ENCODE results near the gene SYT1.

The SYT1 gene

GRCh38 chr12:79295572-79295971 lies 431.0 kb downstream of the SYT1 start:
- no peaks in the 10 kb centered on the region for H3K36me3 Mint-ChIP-seq (ENCODE audit: low read depth)
- no peaks in the 10 kb centered on the region for H3K9me3 Mint-ChIP-seq
- H3K27me3 Mint-ChIP-seq (ENCODE audit: low read depth): no peaks in the 10 kb centered on the region
- no peak overlapping the region for H3K27ac Mint-ChIP-seq
- H3K4me1 Mint-ChIP-seq (ENCODE audit: low read depth): no peaks in the 10 kb centered on the region
- no peak overlapping the region for H3K4me3 Mint-ChIP-seq

DNA sequence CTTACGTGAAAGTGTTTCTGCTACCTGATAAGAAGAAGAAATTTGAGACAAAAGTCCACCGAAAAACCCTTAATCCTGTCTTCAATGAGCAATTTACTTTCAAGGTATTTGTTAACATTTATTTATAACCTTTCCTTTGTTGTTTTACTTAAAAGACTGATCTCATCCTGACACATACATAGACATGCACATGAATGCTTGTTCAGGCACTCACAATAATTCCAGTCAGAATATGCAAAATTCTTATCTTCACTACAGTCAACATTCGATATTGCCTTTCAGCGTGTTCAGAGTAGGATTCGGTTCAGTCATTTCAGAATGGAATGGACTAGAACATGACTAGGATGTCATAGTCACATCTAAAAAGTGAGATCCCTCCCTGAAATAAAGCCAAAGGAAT lies 431.6 kb downstream of the SYT1 start:
- Mint-ChIP-seq H3K36me3 (ENCODE audit: low read depth) (no peaks in the 10 kb centered on the region), H3K4me3 (no peak overlapping the region), H3K9me3 (no peaks in the 10 kb centered on the region)

DNA sequence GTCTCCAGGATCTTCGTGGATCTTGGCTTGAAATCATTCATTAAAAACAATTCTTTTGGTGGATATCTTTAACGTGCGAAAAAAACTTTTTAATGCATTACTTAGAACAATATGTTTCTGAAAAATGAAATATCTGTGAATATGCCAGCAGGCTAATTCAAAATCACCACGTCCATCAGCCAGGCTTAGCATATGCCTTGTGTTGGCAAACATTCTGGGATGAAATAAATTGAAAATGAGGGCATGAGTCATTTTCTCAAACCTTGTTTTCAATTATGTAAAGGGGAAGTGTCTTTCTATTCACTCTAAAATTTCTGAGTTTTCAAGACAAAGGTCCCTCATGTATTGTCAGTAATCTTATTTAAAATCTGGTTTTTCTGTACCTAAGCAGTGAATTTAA lies 432.3 kb downstream of the SYT1 start:
- H3K27ac Mint-ChIP-seq: no peak overlapping the region
- no peaks in the 10 kb centered on the region for H3K9me3 Mint-ChIP-seq
- no peaks in the 10 kb centered on the region for H3K4me1 Mint-ChIP-seq (ENCODE audit: low read depth)
- H3K36me3 Mint-ChIP-seq (ENCODE audit: low read depth): no peaks in the 10 kb centered on the region
- H3K27me3 Mint-ChIP-seq (ENCODE audit: low read depth): no peaks in the 10 kb centered on the region
- H3K4me3 Mint-ChIP-seq: no peak overlapping the region

More for the DNA sequence above, 431.6 kb downstream of the SYT1 start:
- H3K27ac Mint-ChIP-seq: no peak overlapping the region
- no peaks in the 10 kb centered on the region for H3K27me3 Mint-ChIP-seq (ENCODE audit: low read depth)
- no peaks in the 10 kb centered on the region for H3K4me1 Mint-ChIP-seq (ENCODE audit: low read depth)

DNA sequence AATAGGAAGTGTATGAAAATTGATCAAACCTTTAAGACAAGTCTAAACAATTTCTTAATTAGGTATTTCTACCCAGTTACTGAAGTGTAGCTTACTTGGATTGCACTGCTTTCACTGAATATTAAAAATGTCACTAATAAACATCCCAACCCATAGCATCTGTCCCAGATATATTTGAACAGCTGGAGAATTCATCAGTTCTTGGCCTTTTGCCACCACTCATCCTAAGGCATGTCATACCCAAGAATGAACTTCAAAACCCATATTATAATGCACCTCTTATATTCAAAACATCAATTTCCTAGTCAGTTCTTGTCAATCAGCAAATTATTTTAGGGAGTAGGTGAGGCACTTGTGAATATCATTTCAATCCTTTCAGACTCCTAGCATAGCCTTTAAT lies 433.9 kb downstream of the SYT1 start:
- H3K27ac Mint-ChIP-seq: no peak overlapping the region
- H3K4me3 Mint-ChIP-seq: no peak overlapping the region
- no peaks in the 10 kb centered on the region for H3K27me3 Mint-ChIP-seq (ENCODE audit: low read depth)
- H3K36me3 Mint-ChIP-seq (ENCODE audit: low read depth): no peaks in the 10 kb centered on the region
- no peaks in the 10 kb centered on the region for H3K4me1 Mint-ChIP-seq (ENCODE audit: low read depth)
- no peaks in the 10 kb centered on the region for H3K9me3 Mint-ChIP-seq

- Mint-ChIP-seq H3K9me3 (no peaks in the 10 kb centered on the region), H3K4me3 (no peak overlapping the region), H3K27ac (no peak overlapping the region), H3K4me1 (ENCODE audit: low read depth) (no peaks in the 10 kb centered on the region), H3K27me3 (ENCODE audit: low read depth) (no peaks in the 10 kb centered on the region), H3K36me3 (ENCODE audit: low read depth) (no peaks in the 10 kb centered on the region)
Measured at GRCh38 chr12:79299447-79300198, 435.0 kb downstream of the SYT1 start.

- Mint-ChIP-seq H3K9me3 (no peaks in the 10 kb centered on the region), H3K27me3 (ENCODE audit: low read depth) (no peaks in the 10 kb centered on the region), H3K27ac (no peak overlapping the region)
Measured at GRCh38 chr12:79300199-79300568, 435.6 kb downstream of the SYT1 start.

DNA sequence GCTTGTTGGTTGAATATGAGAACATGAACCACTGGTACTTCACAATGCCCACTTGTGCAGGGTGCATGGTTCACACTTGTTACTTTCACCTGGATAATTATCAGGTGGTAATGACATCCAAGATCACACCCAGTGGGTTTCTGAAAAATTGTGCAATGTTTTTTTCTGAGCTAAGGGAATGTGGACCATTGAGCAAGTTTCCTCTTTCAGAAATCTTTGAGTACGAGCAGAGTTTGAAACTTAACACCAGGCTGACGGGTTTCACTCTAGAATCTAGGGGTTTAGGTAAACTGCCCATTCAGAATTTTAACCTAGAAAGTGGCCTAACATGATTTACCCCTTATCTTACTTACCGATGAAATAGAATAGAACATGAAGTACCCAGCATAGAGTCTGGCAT lies 436.6 kb downstream of the SYT1 start:
- H3K36me3 Mint-ChIP-seq (ENCODE audit: low read depth): no peaks in the 10 kb centered on the region
- H3K27ac Mint-ChIP-seq: no peak overlapping the region
- no peak overlapping the region for H3K4me3 Mint-ChIP-seq
- H3K27me3 Mint-ChIP-seq (ENCODE audit: low read depth): no peaks in the 10 kb centered on the region
- H3K9me3 Mint-ChIP-seq: no peaks in the 10 kb centered on the region
- H3K4me1 Mint-ChIP-seq (ENCODE audit: low read depth): no peaks in the 10 kb centered on the region

More at GRCh38 chr12:79300199-79300568, 435.6 kb downstream of the SYT1 start:
- H3K36me3 Mint-ChIP-seq (ENCODE audit: low read depth): no peaks in the 10 kb centered on the region
- H3K4me1 Mint-ChIP-seq (ENCODE audit: low read depth): no peaks in the 10 kb centered on the region
- H3K4me3 Mint-ChIP-seq: no peak overlapping the region

GRCh38 chr12:79302162-79302814 lies 437.7 kb downstream of the SYT1 start:
- Mint-ChIP-seq H3K4me3 (no peak overlapping the region), H3K27me3 (ENCODE audit: low read depth) (no peaks in the 10 kb centered on the region), H3K9me3 (peaks cover 3% of the 10 kb centered on the region), H3K4me1 (ENCODE audit: low read depth) (no peaks in the 10 kb centered on the region), H3K27ac (no peak overlapping the region), H3K36me3 (ENCODE audit: low read depth) (no peaks in the 10 kb centered on the region)

GRCh38 chr12:79307340-79307739 lies 442.8 kb downstream of the SYT1 start:
- Mint-ChIP-seq H3K27ac (no peak overlapping the region), H3K36me3 (ENCODE audit: low read depth) (no peaks in the 10 kb centered on the region), H3K4me1 (ENCODE audit: low read depth) (no peaks in the 10 kb centered on the region), H3K9me3 (peaks cover 8% of the 10 kb centered on the region), H3K4me3 (no peak overlapping the region), H3K27me3 (ENCODE audit: low read depth) (no peaks in the 10 kb centered on the region)

DNA sequence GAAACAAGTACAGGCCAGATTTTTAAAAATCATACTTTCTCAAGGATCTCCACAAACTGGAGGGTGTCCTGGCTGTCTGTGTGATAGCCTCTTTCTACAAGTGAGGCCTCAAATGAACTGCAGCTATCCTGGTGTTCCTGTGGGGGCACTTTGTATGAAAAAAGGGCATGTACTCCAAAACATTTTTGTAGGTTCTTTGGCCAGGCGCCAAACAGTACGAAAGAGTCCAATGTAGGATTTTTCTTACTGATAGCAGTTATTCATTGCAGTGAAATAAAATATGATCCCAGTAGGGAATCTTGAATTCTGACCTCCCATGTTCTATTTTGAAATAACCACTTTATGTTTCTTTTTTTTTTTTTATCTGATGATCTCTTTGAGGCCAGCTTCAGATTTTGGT lies 444.5 kb downstream of the SYT1 start:
- no peak overlapping the region for H3K27ac Mint-ChIP-seq
- no peaks in the 10 kb centered on the region for H3K36me3 Mint-ChIP-seq (ENCODE audit: low read depth)
- H3K4me3 Mint-ChIP-seq: no peak overlapping the region
- H3K9me3 Mint-ChIP-seq: peaks cover 8% of the 10 kb centered on the region
- no peaks in the 10 kb centered on the region for H3K27me3 Mint-ChIP-seq (ENCODE audit: low read depth)
- no peaks in the 10 kb centered on the region for H3K4me1 Mint-ChIP-seq (ENCODE audit: low read depth)

DNA sequence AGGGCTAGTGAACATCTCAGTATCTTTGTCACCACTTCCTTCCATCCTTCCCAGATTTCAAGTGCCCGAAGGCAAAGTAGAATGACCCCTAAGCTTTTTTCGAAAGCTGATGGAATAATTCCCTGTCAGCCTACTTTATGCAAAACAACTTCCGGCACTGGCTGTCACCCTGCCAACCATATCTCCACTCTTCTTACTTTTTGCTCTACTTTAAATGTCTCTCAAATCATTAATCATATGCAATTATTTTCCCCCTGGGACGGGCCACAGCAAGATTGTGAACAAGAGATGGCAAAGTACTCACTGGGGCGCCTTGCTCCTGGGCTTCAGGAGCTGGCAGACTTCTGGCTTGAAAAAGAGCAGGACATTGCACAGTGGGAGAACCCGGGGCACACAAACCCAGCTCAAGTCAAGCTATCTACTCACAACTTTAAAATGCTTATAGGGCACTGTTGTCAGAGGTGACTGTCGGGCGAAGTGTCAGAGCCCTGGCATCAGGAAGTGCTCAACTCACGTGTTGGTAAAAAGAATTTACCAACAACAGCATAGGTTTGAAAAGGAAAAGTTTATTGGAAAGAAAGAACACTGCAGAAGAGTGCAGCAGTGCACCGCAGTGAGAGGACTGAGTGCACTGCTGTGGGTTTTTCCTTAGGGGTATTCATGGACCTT lies 452.7 kb downstream of the SYT1 start:
- Mint-ChIP-seq H3K27ac (no peak overlapping the region), H3K9me3 (peaks cover 5% of the 10 kb centered on the region), H3K4me1 (ENCODE audit: low read depth) (no peaks in the 10 kb centered on the region), H3K4me3 (no peak overlapping the region), H3K27me3 (ENCODE audit: low read depth) (no peaks in the 10 kb centered on the region), H3K36me3 (ENCODE audit: low read depth) (no peaks in the 10 kb centered on the region)

- no peaks in the 10 kb centered on the region for H3K4me1 Mint-ChIP-seq (ENCODE audit: low read depth)
- no peak overlapping the region for H3K27ac Mint-ChIP-seq
- no peak overlapping the region for H3K4me3 Mint-ChIP-seq
Measured at GRCh38 chr12:79322905-79323304, 458.3 kb downstream of the SYT1 start.

GRCh38 chr12:79324571-79324970 lies 460.0 kb downstream of the SYT1 start:
- no peaks in the 10 kb centered on the region for H3K36me3 Mint-ChIP-seq (ENCODE audit: low read depth)
- no peak overlapping the region for H3K4me3 Mint-ChIP-seq
- no peak overlapping the region for H3K27ac Mint-ChIP-seq
- H3K27me3 Mint-ChIP-seq (ENCODE audit: low read depth): no peaks in the 10 kb centered on the region
- H3K4me1 Mint-ChIP-seq (ENCODE audit: low read depth): no peaks in the 10 kb centered on the region
- H3K9me3 Mint-ChIP-seq: no peaks in the 10 kb centered on the region

More at GRCh38 chr12:79322905-79323304, 458.3 kb downstream of the SYT1 start:
- Mint-ChIP-seq H3K9me3 (no peaks in the 10 kb centered on the region), H3K36me3 (ENCODE audit: low read depth) (no peaks in the 10 kb centered on the region), H3K27me3 (ENCODE audit: low read depth) (no peaks in the 10 kb centered on the region)

DNA sequence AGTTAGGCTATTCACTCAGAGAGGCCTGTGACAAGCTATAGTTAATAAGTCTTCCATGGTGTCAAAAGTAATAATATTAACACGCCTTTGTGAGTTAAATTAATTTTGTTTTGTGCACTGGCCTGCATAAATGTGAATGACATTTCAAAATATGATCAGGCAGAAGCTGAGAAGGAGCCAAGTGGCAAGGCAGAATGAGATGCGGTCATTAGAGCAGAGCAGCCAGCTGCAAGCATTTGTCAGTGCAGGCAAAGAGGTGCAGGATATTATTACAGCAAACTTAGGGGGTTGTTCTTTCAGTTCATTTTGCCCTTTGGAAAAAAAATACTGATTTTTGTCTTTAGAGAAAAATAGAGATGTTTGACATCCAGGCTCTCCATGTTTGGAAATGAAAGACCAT lies 461.6 kb downstream of the SYT1 start:
- H3K27ac Mint-ChIP-seq: no peak overlapping the region
- H3K4me1 Mint-ChIP-seq (ENCODE audit: low read depth): no peaks in the 10 kb centered on the region
- no peak overlapping the region for H3K4me3 Mint-ChIP-seq
- no peaks in the 10 kb centered on the region for H3K9me3 Mint-ChIP-seq
- H3K27me3 Mint-ChIP-seq (ENCODE audit: low read depth): no peaks in the 10 kb centered on the region
- H3K36me3 Mint-ChIP-seq (ENCODE audit: low read depth): no peaks in the 10 kb centered on the region

DNA sequence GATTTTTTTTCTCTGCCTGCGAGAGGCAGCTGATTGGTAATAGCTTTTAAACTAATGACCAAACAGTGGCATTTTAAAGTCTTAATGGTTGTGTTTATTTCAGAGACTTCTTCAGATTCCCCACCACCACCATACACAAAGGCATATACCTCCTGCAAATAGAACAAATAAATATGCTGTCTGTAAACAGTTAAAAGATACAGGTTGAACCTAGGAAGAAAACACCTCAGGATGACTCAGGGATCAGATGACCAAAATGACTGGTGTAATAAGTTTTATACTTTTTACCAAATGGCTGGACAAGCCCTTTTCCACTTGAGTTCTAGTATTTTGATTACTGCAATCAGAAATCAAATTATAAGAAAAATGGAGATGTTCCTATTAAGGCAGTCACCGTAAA lies 462.1 kb downstream of the SYT1 start:
- H3K4me3 Mint-ChIP-seq: no peak overlapping the region
- H3K27ac Mint-ChIP-seq: no peak overlapping the region
- no peaks in the 10 kb centered on the region for H3K4me1 Mint-ChIP-seq (ENCODE audit: low read depth)
- H3K9me3 Mint-ChIP-seq: no peaks in the 10 kb centered on the region
- no peaks in the 10 kb centered on the region for H3K36me3 Mint-ChIP-seq (ENCODE audit: low read depth)
- no peaks in the 10 kb centered on the region for H3K27me3 Mint-ChIP-seq (ENCODE audit: low read depth)
